Stimulated activated CD8-positive, alpha-beta memory T cell treated with anti-CD3 and anti-CD28 coated beads, Interleukin-15, amount 100 ng/mL, for 48 hours (primary cell): ENCODE measurements around the gene JAK1.
"Not testable (repeated sequence)": the region's sequence is repeated elsewhere in the genome, so short reads cannot be mapped to it uniquely, and the experiment has no call there.

Source experiments
- DNase-seq, 2 donors: peaks; one replicate each; pipeline ENCODE4 v3.0.0-alpha.2; 2020; ENCODE audit warnings: low read depth in 2 of 2

The JAK1 gene

DNA sequence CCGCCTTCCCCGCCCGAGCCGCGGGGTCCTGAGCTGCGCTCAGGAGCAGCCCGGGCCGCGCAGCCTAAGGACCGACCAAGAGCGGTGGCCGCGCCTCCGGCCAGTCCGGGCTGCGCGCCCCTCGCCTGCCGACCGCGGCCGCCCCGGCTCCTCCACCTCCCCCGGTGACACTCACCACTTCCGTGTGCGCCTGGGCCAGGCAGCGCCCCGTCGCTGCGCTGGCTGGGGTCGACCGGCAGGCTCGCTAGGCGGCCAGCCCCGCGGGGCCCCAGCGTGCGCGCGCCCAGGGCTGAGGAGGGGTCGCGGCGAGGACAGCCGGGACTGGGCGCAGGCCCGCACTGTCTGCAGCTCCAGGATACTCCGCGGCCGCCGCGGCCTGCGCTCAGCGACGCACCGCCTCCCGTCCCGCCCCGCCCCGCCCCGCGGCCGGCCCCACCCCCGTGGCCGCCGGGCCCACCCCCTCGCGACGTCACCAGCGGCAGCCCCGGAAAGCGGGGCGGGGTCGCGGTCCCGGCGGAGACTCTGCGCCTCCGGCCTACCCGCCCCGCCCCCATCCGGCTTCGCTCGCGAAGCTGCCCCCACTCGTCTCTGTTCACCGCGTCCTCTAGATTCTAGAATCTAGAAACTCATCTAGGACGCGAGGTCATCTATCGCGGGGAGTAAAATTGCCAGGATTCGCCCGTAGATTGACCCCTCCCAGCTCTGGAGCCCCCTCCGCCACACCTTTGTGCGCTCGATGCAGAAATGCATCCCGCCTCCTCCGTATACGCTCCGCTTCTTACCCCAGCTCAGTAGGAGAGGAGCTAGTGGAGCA, at the start of gene JAK1:
TSS of gene JAK1 (minus strand) at position 392 of the 814 bp plus-strand sequence. CDS start 80,285 bp downstream, outside the sequence.
- peak; percentile 79 to 82 for DNase-seq

DNA sequence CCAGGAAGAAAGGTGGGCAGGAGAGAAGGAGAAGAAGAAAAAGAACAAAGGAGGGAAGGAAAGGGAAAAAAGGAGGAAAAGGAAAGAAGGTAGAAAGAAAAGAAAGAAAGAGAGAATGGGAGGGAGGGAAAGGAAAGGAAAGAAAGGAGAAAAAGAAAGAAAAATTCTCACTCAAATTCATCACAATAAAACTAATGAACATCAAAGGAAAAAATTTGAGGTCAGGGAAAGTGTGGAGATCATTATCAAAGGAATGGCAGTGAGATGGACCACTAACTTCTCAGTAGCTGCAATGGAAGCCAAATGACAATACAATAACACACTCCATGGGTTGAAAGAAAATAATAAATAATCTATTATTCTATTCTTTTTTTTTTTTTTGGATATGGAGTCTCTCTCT, 48.0 kb upstream of the JAK1 start:
- DNase-seq: no peak

DNA sequence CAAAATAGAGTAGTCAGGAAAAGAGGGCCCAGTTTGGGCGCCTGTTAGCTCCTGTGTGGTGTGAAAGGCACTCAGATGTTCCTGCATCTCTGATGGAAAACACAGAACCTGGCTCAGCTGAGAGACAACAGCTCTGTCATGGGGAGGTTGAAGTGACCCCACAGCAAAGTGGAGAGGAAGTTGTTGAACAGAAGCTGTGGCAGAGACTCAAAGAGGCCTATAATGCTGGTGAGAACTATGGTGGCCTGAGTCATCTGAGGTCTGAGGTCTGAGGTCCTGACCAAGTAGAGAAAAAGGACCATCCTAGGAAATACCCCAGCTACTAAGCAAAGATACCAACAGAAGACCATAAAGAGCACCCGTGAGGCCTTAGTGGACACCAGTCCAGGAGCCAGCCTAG, 45.6 kb upstream of the JAK1 start:
- no peak for DNase-seq

DNA sequence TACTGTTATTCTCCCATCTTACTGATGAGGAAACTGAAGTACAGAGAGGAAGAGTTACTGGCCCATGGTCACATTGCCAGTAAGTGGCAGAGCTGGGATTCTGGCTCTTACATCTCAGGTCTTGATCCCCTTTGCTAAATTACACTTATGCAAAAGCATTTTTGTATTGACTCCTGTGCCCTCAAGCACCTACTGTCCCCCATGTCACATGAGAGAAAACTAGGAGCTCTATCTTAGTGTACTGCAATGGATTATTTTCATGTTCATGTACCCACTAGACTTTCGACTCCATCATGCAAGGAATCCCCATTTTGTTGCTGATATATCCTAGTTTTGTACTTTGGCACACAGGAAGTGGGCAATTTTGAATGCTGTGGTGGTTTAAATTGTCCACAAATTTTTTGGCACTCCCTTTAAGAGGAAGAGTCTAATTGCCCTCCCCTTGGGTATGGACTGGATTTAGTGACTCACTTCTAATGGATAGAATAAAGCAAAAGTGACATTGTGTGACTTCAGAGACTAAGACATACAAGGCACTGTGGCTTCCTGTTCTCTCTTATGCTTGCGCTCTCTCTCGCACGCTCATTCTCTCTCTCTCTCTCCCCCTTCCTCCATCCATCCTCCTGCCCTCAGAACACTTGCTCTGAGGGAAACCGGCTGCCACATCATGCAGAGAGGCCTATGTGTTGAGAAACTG, 43.5 kb upstream of the JAK1 start:
- DNase-seq: no peak

DNA sequence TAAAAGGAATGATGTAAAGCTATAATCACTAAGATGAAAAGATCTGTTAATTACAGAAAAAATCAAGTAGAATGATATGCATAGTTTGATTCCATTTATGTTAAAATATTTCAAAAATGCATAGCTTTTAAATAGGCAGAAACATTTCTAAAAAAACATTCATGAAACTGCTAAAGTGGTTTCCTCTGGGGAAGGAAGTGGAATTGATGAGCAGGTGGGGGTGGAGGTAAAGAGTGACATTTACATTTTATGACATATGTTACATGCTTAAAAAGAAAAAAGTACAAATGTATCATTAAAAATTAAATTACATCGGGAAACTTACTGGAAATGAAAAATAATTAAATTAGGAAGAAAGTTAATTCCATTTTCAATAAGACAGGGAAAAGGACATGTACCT, 42.8 kb upstream of the JAK1 start:
- DNase-seq: no peak

DNA sequence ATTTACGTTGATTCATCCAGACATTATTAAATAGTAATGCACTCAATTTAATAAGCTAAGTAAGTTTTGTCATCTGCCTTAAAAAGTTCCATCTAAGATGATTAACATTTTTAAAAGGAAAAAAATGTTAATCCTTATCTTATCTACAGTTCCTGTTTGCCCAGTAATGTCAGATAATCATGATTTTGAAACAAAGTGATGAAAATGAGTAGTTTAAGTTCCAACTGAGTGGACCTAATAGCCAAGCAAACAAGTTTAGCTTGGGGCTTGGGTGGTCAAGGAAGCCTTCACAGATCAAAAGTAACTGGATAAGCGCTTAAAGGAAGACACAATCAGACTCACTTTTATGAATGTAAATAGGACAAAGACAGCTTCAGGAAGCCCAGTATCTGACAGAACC, 40.5 kb upstream of the JAK1 start:
- no peak for DNase-seq

DNA sequence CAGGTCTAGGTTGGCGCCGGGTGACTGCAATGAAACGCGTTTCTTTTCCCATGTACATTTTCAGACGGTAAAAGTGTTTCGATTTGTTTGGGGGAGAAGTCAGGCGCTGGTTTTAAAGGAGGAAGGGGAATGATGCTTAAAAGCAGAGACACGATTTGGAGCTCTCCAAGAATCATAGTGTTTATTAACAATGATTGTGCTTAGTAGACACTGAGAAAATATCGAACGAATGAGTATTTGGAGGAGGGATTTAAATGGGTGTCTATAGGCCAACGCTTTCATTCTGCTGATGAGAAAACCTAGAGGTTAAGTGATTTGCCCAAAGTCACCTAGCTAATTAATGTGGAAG, 36.9 kb upstream of the JAK1 start:
- DNase-seq: no peak

DNA sequence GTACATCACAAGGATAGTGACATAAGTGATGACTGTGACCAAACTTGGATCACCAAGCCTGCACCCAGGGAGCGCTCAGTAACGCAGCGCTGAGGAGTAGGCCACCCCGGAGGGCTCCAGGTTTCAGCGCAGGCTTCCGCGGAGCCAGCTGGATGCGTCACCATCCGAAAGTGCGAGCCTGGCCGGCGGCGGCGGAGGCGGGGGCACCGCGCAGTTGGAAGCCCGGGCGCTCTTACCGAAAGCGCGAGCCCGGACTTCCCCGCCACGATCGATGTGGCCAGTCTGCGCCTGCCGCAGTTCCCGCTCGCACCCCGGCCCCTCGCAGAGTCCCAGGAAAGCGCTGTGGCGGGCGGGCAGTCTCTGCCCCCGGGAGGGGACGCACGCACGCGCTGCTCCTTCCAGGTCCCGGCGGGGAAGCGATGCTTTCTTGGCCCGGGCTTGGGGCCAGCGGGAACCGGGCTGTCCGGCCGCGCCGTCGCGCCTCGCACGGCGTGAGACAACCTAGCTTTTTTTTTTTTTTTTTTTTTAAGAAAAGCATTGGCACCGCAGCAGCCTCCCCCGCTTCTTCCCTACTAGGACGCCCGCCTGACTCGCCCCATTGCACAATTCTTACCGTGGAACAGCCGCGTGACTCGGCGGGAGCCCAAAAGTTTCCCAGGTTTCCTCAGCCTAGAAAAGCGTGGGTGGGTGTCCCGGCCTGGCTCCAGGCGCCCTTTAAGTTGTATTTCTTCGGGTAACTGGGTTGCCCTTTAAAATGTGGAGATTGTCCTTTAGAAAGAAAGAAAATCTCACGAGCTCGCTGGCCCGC, 36.4 kb upstream of the JAK1 start:
- peak; percentile 74 to 80 for DNase-seq

DNA sequence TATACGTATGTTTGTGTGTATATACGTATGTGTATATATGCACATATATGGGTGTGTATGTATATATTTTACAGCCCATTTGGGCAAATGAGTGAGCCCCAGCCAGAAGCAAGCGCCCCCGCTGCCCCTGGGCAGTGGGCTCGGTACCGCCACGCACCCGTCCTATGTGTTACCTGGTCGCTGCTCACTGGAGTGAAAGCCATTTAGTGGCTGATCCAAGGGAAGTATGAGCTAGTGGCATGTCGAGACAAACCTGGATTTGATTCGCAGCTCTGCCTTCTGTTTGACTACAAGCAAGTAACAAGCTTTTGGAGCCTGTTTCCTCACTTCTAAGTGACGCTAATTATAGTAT, 35.8 kb upstream of the JAK1 start:
- DNase-seq: no peak

DNA sequence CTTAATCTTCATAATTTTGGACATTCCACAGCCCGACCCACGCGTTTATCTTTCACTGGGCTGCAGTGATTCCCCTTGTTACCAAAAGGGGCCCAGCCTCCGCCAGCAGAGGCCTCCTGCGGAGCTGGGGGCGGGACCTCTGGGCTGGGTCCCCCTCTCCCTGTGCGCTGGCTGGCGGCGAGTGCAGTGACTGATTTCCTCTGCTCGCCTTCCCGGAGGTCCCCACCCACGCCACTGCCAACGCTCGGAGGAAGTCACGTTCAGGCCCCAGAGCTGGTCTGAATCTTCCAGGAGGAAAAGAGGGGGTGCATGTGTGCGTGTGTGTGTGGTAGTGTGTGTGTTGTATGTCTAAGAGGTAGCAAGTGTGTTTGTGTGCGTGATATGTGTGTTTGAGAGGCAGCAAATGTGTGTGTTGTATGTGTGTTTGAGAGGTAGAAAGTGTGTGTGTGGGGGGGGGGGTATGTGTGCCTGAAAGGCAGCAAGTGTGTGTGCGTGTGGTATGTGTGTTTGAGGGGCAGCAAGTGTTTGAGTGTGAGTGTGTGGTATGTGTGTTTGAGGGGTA, 35.0 kb upstream of the JAK1 start:
- DNase-seq: peak; percentile 76 to 80

DNA sequence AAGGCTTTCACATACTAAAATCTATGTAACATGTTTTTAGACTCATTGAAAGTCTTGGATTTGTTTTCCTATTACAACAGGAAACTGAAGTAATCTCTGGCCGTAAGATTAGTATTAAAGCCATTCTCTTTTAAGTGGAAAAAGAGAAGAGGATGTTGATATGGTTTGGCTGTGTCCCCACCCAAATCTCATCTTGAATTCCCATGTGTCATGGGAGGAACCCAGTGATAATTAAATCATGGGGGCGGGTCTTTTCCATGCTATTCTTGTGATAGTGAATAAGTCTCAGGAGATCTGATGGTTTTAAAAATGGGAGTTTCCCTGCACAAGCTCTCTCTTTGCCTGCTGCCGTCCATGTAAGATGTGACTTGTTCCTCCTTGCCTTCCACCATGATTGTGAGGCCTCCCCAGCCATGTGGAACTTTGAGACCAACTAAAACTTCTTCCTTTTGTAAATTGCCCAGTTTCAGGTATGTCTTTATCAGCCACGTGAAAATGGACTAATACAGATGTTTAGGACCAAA, 32.1 kb upstream of the JAK1 start:
- not testable (repeated sequence) for DNase-seq

DNA sequence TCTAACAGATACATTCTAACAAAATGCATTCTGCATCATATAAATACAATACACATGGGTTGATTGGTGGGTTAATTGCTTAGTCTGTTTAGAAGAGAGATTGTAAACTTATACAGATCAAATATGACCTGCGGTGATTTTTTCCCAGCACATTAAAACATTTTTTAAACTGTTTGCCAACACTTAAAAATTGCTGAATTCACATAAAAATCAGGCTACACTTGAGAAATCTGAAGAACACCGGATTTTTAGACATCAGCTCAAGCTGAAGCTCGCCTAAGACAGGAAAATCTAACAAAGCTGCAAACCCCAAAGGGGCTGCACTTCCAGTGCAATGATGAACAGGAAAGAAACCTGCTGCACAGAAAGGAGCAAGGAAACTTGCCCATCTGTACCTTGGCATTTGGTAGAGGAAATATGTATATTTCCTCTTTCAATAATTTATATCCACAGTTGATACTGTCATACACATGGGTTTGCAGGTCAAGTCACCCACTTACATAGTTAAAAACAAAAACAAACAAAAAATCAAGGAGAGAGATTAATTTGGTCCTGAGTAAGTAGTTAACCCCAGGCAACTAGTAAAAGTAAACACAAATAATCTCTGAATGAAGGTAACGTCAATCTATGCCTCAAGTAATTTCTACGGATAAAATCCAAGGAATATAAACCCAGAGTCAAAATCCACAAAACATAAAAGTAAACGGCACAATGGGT, 30.4 kb upstream of the JAK1 start:
- DNase-seq: no peak

DNA sequence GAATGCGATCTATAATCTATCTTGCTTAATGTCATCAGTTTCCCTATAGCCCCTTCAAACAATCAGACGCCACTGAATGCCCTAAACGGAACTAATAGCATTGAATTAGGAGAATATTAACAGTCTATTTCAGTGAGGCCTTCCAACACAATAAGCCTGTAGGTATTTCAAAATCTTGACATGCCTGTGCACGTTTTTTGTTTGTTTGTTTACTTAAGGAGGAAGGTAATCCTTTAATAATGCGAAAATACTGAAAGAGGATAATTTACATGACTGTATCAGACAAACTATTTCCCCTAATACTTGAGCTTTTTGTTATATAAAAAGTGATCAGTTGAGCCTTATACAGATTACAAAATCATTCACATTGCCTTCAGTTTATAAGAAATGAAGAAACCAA, 29.0 kb upstream of the JAK1 start:
- no peak for DNase-seq

DNA sequence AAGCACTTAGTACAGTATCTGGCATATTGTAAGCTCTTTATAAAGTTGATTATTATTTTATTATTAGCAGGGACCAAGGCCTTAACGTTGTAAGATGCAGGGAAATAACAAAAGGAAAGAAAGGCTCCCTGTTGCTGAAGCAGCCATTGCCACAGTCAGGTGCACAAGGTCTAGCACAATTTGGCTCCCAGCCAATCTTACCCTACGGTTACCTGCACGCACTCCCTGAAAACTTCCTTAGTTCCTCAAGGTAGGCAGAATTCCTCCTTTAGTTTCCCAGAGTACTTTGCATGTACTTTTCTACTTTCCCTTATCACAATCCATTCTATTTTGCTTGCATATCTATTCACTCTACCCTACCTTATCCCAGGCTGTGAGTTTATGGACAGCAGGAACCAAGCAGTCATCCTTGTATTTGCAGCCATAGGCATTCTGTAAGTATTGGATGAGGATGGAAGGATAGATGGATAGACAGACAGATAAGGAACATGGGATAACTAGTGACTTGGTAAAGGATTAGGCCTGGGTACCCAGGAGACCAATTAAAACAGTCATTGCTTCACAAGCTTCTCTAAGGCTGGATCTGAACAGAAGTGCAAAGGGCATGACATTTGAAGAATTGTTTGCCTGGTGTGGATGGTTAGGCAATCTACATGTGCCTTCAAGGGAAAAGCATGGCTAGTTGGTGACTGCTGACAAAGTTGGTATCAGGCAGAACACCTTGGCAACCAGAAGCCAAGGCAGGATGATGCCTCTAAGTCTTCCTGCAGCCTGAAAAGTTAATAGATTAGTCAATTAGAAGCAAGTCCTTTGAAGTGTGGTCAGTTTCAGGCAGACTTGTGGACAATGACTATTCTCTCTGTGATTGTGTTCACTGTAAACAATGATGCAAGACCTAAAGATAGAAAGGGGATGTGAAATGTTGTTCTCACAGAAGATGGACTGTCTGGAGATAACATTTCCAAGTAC, 20.8 kb upstream of the JAK1 start:
- DNase-seq: no peak

DNA sequence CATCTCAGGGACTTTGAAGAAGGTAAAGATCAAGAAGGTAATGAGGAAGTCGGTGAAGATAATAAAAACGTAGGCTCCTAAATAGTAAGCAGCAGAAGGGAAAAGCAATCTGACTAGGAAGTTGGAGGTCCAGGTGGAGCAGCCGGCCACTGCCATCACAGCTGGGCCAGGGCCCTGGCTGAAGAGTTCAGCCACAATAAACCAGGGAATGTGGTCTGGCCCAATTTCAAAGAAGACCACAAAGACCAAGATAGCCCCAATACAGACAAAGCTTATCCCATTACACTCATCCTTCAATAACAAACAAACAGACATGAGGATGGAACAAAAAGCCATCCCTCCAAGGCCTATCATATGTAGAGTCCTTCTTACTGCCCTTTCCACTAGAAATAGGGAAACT, 18.4 kb upstream of the JAK1 start:
- no peak for DNase-seq

DNA sequence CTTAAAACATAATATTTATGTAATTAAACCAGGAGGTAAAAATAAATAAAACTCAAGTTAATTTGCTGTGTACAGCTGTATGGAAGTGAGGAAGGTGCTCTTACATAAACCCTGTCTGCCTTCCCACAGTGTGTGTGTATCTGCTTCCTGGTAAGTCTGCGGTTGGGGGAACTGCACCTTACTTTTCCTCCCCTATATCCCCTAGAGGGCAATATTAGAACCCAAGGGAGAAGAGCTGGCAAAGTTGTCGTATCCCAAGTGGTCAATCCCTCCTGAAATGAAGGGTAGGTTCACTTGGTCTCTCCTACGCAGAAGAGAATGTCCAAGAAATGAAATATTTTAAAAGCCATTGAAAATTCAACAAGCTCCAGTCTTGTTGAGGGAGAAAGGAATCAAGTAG, 17.8 kb upstream of the JAK1 start:
- DNase-seq: no peak

DNA sequence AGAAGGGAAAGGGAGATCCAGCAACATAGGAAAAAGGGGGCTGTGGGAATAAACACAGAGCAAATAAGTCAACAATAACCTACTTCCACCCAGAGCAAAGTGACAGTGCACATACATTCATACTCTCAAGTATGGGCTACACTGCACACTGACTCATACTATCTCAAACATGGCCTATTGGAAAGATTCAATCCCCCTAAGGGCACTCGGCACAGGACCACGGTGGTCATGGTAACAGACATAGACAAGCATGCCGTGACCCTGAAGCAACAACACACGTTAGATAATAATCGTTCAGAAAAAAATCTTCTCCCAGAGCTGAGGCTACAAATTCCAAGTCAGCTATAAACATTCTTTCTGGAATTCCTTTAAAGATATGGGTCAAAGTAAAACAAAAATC, 16.8 kb upstream of the JAK1 start:
- no peak for DNase-seq

DNA sequence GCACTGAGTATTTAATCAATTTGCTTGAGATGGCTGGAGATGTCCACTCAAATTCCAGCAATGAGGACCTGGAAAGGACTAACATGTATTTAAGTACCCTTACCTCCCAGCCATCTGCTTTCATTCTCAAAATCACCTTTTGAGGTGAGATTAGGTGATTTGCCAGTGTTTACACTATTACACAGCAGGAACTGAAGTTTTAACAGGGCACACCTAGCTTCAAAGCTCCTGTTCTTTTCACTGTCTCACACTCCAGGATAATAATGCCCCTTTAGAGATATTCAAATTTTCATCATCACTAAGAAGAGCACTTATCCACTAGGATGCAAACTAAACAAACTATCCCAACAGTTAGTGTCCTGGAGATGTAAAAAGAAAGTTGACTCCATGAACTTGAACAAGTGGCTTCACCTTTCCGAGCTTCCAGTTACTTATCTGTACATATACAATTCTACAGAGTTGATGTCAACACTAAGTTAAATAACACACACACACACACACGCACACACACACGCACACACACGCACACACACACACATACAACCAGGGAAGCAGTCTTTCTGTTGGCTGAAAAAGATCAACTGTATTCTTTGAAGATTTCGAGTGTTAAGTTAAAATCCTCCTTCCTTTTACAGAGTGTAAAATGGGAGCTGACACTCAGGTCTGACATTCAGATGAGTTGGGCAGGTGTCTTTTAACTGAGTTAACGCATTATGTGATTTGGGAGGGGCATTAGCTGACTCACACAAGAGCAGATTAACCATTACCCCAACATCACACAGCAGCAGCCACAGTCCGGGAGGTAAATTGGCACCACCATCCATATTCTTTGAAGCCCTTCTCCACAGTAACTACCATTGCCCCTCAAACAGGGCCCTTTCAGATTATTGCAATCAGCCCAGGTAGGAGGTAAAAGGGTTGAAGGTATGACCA, 15.5 kb upstream of the JAK1 start:
- DNase-seq: no peak
